ENCODE measurements around the gene CORO2B.

- no peak for TF ChIP-seq POLR2AphosphoS5 (IDR thresholded peaks at IDR 0.05; ENCODE audit: borderline replicate concordance, low read depth, low read length)
- no peak for TF ChIP-seq EZH2 (IDR thresholded peaks at IDR 0.05)
Measured at GRCh38 chr15:68646156-68646555, 67.4 kb downstream of the CORO2B start.

Measured in SK-N-MC (cell line).